Common myeloid progenitor, CD34-positive (primary cell): Measurements from ENCODE around the gene PTGR3.

Experiments used
- CTCF ChIA-PET: fragments of 350-600 bp; sonication (Branson Sonifier 250); formaldehyde crosslinking; loops from one replicate; lab custom pipeline; 2021; ENCODE audit warnings: antibody characterized with exemption; lab: Charles Lee
- POLR2A ChIA-PET: fragments of 350-600 bp; sonication (Branson Sonifier 250); formaldehyde crosslinking; loops from one replicate; lab custom pipeline; 2021; ENCODE audit warnings: antibody characterized with exemption; lab: Charles Lee
- DNase-seq, 3 donors: peaks; one replicate each; pipeline versions ENCODE4 v3.0.0 to v3.0.0-alpha.2; 2013
- H3K27ac ChIP-seq, 2 experiments: 1 replicate in 1 of 2; 2 replicates in 1 of 2; pipeline ENCODE4 v1.7.0; 2013; ENCODE audit warnings: inconsistent platforms in 2 of 2, low read length in 2 of 2, mild to moderate bottlenecking in 2 of 2, low read depth in 1 of 2, moderate library complexity in 1 of 2; ENCODE audit not compliant: severe bottlenecking in 2 of 2, insufficient read depth in 1 of 2, poor library complexity in 1 of 2
- H3K27me3 ChIP-seq, 5 experiments: replicated peaks in 2 of 5; 1 replicate in 3 of 5; 2 replicates in 2 of 5; pipeline versions ENCODE4 v1.6.1 to v1.7.0; 2013; ENCODE audit warnings: low read length in 4 of 5, mild to moderate bottlenecking in 2 of 5, moderate library complexity in 2 of 5, inconsistent platforms in 1 of 5; ENCODE audit not compliant: insufficient read depth in 5 of 5, control insufficient read depth in 4 of 5
- H3K36me3 ChIP-seq, 4 experiments: 1 replicate in 2 of 4; 2 replicates in 2 of 4; pipeline versions ENCODE4 v1.6.1 to v1.7.0; 2013; ENCODE audit warnings: low read length in 3 of 4, control low read depth in 1 of 4, mild to moderate bottlenecking in 1 of 4; ENCODE audit not compliant: control insufficient read depth in 4 of 4, insufficient read depth in 4 of 4
- H3K4me1 ChIP-seq, 4 experiments: 1 replicate in 3 of 4; 2 replicates in 1 of 4; pipeline versions ENCODE4 v1.6.1 to v1.7.1; 2013; ENCODE audit warnings: low read length in 3 of 4, mild to moderate bottlenecking in 3 of 4, control low read depth in 1 of 4, inconsistent platforms in 1 of 4, moderate library complexity in 1 of 4; ENCODE audit not compliant: control insufficient read depth in 4 of 4, insufficient read depth in 4 of 4; ENCODE audit errors: control extremely low read depth in 1 of 4
- H3K4me3 ChIP-seq, 7 experiments: 1 replicate in 4 of 7; 2 replicates in 3 of 7; pipeline versions ENCODE4 v1.5.1 to v1.7.0; 2013; ENCODE audit warnings: mild to moderate bottlenecking in 7 of 7, low read length in 6 of 7, moderate library complexity in 6 of 7, inconsistent platforms in 2 of 7, low read depth in 2 of 7, control low read depth in 1 of 7; ENCODE audit not compliant: insufficient read depth in 4 of 7, control insufficient read depth in 1 of 7; ENCODE audit errors: extremely low read depth in 1 of 7
- H3K9me3 ChIP-seq, 5 experiments: 1 replicate in 4 of 5; 2 replicates in 1 of 5; pipeline versions ENCODE4 v1.6.1 to v1.7.1; 2013; ENCODE audit warnings: low read length in 4 of 5, mild to moderate bottlenecking in 2 of 5, inconsistent platforms in 1 of 5, low read depth in 1 of 5, moderate library complexity in 1 of 5; ENCODE audit not compliant: control insufficient read depth in 4 of 5, insufficient read depth in 2 of 5; ENCODE audit errors: control extremely low read depth in 1 of 5
- WGBS: methylation state at CpG from one replicate; pipeline ENCODE4 v1.1.5; 2013; ENCODE audit not compliant: insufficient coverage; 5-methylcytosine and 5-hydroxymethylcytosine counted together

The PTGR3 gene

GRCh38 chr18:75208155-75208835 lies 644 bp downstream of the PTGR3 start:
- WGBS = under 1% methylated on average over 57 of the region's 65 CpGs
- peaks cover 0 to 42% (median 10%) of the 10 kb centered on the region in 5 experiments for H3K27me3 ChIP-seq
- peak overlapping the region; percentile 71 to 91 for H3K27ac ChIP-seq
- H3K36me3 ChIP-seq = no peaks in the 10 kb centered on the region
- peaks cover 12 to 61% (median 45%) of the 10 kb centered on the region in 4 experiments for H3K4me1 ChIP-seq
- peak in 2 of 3 donors; percentile 58 to 65 for DNase-seq
- H3K4me3 ChIP-seq = peak overlapping the region; percentile 71 to 95 (median 92)
- H3K9me3 ChIP-seq = no peaks in the 10 kb centered on the region
- ChIA-PET CTCF (no interaction called here), POLR2A (no interaction called here)

DNA sequence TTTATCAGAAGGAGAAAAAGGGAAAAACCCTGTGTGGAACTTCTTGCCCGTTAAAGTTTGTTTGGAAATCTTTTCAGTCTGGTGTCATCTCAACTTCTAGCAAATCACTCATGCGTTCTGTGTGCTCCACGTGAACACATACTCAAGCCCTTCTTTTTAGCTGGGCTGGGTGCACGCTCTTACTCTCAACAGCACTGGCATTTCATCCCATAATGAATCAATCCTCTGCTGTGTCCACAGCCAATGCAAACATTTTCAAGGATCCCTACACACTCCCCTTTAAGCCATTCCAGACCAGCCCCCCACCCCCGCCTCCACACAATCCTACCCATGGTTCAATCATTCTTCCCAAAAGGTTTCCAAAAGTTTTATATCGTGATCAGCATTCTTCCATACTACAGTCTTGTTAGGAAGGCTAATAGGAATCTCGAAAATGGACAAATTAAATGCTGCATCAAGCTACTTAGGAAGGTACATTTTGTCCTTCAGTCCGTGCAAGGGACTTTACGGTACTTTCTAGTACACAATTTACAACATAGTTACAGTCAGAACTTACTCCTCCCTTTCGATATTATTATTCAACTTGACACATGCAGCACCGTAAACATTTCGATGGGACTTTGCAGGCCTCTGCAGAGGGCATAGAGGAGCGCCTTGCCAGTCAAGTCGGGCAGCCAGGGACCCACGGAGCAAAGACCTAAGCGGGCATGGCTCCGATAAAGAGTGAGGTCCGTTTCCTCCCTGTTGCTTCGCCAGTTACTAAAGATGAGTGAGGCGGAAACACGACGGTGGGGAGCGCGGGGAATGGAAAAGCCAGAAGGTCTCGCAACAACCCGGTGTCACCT lies 1.4 kb downstream of the PTGR3 start:
- no peak overlapping the region for H3K27ac ChIP-seq
- 33% methylated on average over 17 of the region's 26 CpGs for WGBS
- H3K4me1 ChIP-seq = peaks cover 12 to 54% (median 41%) of the 10 kb centered on the region in 4 experiments
- H3K36me3 ChIP-seq = no peaks in the 10 kb centered on the region
- H3K4me3 ChIP-seq = peak overlapping the region; percentile 71 to 95 (median 92)
- peaks cover 0 to 42% (median 10%) of the 10 kb centered on the region in 5 experiments for H3K27me3 ChIP-seq
- no peaks in the 10 kb centered on the region for H3K9me3 ChIP-seq
- ChIA-PET CTCF (interaction anchor here (1.0 kb wide), 1 partner anchor 46 kb away, joined by 3 read pairs; no protein-coding TSS in a partner anchor), POLR2A (no interaction called here)
- DNase-seq = no peak

DNA sequence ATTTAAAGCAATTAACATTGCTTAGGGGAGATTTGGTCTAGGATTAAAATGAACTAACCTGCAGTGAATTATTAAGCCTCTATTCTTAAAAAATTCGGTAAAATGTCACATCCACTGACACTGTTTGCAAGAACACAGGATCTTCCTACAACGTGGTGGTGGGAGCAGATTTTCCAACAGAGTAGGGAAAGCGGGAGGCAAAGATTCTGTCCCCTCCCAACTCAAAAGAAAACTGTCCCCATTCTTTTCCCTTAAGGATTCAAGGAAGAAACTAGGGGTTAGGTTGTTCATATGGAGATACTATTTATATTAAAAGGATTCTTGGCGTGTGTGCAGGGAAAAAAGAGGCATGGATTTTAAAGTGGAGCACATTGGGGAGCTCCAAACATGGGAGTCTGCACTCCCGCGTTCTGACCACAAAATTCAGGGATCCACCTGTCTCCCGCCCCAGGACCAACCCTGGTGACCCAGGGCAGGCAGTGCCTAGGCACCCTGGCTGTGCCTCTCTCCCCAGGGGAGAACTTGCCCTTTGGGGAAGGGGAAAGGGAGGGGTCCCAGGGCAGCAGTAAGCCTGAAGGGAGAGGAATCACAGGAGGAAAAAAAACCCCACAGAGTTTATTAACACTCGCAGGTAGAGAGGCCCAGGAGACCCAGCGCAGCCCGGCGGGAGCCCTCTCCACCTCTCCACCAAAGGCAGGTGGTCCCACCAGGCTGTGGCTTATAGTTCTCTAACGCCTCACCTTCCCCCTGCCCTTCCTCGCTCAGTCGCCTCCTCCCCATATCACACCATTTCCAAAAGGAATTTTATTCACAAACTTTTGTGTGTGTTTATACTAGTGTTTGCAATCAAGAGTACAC lies 2.3 kb downstream of the PTGR3 start:
- ChIA-PET POLR2A (no interaction called here), CTCF (interaction anchor here (1.0 kb wide), 1 partner anchor 46 kb away, joined by 3 read pairs; no protein-coding TSS in a partner anchor)
- 100% methylated on average over 2 of the region's 14 CpGs for WGBS
- Histone ChIP-seq H3K27me3 (peaks cover 0 to 42% (median 10%) of the 10 kb centered on the region in 5 experiments), H3K27ac (no peak overlapping the region), H3K4me3 (peak overlapping the region in 2 of 7 experiments; percentile 79 to 93), H3K9me3 (no peaks in the 10 kb centered on the region), H3K4me1 (peaks cover 9 to 49% (median 37%) of the 10 kb centered on the region in 4 experiments), H3K36me3 (peaks cover 0 to 5% (median 4%) of the 10 kb centered on the region in 4 experiments)
- no peak for DNase-seq

- H3K9me3 ChIP-seq = no peaks in the 10 kb centered on the region
- DNase-seq = no peak
- peak overlapping the region in 4 of 7 experiments; percentile 51 to 70 (median 62) for H3K4me3 ChIP-seq
- ChIA-PET POLR2A (no interaction called here), CTCF (no interaction called here)
- peaks cover 0 to 15% (median 7%) of the 10 kb centered on the region in 4 experiments for H3K36me3 ChIP-seq
- H3K27ac ChIP-seq = no peak overlapping the region
- H3K27me3 ChIP-seq = peaks cover 0 to 42% (median 10%) of the 10 kb centered on the region in 5 experiments
- 52% methylated on average over 6 of the region's 16 CpGs for WGBS
- peaks cover 13 to 52% (median 40%) of the 10 kb centered on the region in 4 experiments for H3K4me1 ChIP-seq
These were observed 3.3 kb downstream of the PTGR3 start for GRCh38 chr18:75205514-75206132.

DNA sequence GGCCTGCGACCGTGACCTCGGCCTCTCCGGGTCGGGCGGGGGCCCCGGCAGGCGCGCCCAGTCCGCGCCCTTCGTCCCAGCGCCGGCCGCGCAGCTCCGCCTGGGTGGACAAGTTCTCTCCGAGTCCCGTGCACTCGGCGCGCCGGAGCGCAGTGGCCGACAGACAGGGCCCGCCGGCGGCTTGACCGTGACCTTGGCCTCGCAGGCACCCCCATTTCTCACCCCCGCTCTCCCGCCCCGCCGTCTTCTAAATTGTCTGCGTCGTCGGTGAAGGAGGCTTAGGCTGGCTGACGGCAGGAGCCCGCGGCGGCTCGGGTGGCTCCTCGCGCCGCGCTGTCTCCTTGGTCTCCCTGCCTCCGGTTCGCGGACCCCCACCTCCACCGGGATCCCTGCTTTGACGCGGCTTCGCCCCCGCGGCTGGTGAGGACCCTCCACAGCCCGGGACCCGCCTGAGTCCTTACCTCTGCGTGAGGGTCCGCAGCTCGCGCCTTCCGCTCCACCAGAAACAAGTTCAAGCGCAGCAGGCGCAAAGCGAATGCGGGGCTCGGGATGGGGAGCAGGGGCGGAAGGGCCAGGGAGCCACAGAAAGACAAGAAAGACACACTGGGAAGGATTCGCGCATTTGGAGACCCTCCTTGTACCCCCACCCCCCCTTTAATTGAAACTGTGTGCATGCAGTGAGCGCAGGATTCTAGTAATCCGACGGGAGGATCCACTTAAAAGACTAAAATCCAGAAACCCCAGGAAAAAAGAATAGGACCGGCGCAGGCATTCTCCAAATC lies 4.0 kb downstream of the PTGR3 start:
- peaks cover 0 to 21% (median 7%) of the 10 kb centered on the region in 4 experiments for H3K36me3 ChIP-seq
- DNase-seq = peak in 1 of 3 donors; percentile 39
- H3K27me3 ChIP-seq = peaks cover 0 to 42% (median 10%) of the 10 kb centered on the region in 5 experiments
- POLR2A ChIA-PET = no interaction called here
- H3K4me3 ChIP-seq = peak overlapping the region in 6 of 7 experiments; percentile 15 to 70 (median 56)
- CTCF ChIA-PET = no interaction called here
- peaks cover 11 to 53% (median 41%) of the 10 kb centered on the region in 4 experiments for H3K4me1 ChIP-seq
- H3K27ac ChIP-seq = no peak overlapping the region
- 6% methylated on average over 62 of the region's 75 CpGs for WGBS
- H3K9me3 ChIP-seq = no peaks in the 10 kb centered on the region
